ENCODE results near the gene CAGE1. TPM values are rescaled to one million over a fixed set of nuclear protein-coding genes. Genes with fewer than 3 reads are reported as not detected.

The CAGE1 gene
- polyA plus RNA-seq, 2 of the 4 experiments (the other 2 are of a cell fraction) = 0.09 to 0.12 TPM

DNA sequence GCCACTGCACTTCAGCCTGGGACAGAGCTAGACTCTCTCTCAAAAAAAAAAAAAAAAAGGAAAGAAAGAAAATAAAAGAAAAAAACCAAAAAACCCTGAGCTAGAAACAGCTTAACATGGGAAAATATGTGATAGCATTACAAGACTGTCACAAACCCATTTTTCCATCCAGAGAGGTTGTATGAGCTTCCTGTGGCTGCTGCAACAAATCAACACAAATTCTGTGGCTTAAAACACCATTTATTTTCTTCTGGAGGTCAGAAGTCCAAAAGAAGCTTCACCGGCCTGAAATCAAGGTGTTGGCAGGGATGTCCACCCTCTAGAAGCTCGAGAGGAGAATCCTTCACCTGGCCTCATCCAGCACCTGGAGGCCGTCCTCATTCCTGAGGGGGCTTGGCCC is 54.9 kb downstream of the CAGE1 start:
- no peak for ATAC-seq
- TF ChIP-seq EP300 (IDR thresholded peaks at IDR 0.05) = no peak
- TF ChIP-seq HOXA7 (CRISPR knock-in tag; IDR thresholded peaks at IDR 0.05) = no peak
- TF ChIP-seq, protein P1, sequence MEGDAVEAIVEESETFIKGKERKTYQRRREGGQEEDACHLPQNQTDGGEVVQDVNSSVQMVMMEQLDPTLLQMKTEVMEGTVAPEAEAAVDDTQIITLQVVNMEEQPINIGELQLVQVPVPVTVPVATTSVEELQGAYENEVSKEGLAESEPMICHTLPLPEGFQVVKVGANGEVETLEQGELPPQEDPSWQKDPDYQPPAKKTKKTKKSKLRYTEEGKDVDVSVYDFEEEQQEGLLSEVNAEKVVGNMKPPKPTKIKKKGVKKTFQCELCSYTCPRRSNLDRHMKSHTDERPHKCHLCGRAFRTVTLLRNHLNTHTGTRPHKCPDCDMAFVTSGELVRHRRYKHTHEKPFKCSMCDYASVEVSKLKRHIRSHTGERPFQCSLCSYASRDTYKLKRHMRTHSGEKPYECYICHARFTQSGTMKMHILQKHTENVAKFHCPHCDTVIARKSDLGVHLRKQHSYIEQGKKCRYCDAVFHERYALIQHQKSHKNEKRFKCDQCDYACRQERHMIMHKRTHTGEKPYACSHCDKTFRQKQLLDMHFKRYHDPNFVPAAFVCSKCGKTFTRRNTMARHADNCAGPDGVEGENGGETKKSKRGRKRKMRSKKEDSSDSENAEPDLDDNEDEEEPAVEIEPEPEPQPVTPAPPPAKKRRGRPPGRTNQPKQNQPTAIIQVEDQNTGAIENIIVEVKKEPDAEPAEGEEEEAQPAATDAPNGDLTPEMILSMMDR (IDR thresholded peaks at IDR 0.05) = no peak
- TF ChIP-seq ZFP36 (IDR thresholded peaks at IDR 0.05; ENCODE audit: borderline replicate concordance, partially characterized antibody) = no peak
- TF ChIP-seq HOXB13 (CRISPR knock-in tag; IDR thresholded peaks at IDR 0.05; ENCODE audit: low read depth) = no peak
- no peak for TF ChIP-seq RCOR1 (IDR thresholded peaks at IDR 0.05; ENCODE audit: low read depth, low read length)
- TF ChIP-seq KDM1A (IDR thresholded peaks at IDR 0.05; ENCODE audit: low read depth) = no peak
- TF ChIP-seq, protein P2, sequence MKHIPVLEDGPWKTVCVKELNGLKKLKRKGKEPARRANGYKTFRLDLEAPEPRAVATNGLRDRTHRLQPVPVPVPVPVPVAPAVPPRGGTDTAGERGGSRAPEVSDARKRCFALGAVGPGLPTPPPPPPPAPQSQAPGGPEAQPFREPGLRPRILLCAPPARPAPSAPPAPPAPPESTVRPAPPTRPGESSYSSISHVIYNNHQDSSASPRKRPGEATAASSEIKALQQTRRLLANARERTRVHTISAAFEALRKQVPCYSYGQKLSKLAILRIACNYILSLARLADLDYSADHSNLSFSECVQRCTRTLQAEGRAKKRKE (CRISPR knock-in tag; IDR thresholded peaks at IDR 0.05; ENCODE audit: low read depth) = no peak
- TF ChIP-seq, protein P3, sequence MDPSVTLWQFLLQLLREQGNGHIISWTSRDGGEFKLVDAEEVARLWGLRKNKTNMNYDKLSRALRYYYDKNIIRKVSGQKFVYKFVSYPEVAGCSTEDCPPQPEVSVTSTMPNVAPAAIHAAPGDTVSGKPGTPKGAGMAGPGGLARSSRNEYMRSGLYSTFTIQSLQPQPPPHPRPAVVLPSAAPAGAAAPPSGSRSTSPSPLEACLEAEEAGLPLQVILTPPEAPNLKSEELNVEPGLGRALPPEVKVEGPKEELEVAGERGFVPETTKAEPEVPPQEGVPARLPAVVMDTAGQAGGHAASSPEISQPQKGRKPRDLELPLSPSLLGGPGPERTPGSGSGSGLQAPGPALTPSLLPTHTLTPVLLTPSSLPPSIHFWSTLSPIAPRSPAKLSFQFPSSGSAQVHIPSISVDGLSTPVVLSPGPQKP (IDR thresholded peaks at IDR 0.05; ENCODE audit: low read depth, low read length) = no peak
- TF ChIP-seq ZC3H11A (IDR thresholded peaks at IDR 0.05) = no peak
- TF ChIP-seq, protein P4, sequence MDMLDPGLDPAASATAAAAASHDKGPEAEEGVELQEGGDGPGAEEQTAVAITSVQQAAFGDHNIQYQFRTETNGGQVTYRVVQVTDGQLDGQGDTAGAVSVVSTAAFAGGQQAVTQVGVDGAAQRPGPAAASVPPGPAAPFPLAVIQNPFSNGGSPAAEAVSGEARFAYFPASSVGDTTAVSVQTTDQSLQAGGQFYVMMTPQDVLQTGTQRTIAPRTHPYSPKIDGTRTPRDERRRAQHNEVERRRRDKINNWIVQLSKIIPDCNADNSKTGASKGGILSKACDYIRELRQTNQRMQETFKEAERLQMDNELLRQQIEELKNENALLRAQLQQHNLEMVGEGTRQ (IDR thresholded peaks at IDR 0.05) = no peak
- no peak for TF ChIP-seq RFX5 (IDR thresholded peaks at IDR 0.05)
- TF ChIP-seq, protein P5, sequence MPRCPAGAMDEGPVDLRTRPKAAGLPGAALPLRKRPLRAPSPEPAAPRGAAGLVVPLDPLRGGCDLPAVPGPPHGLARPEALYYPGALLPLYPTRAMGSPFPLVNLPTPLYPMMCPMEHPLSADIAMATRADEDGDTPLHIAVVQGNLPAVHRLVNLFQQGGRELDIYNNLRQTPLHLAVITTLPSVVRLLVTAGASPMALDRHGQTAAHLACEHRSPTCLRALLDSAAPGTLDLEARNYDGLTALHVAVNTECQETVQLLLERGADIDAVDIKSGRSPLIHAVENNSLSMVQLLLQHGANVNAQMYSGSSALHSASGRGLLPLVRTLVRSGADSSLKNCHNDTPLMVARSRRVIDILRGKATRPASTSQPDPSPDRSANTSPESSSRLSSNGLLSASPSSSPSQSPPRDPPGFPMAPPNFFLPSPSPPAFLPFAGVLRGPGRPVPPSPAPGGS (IDR thresholded peaks at IDR 0.05) = no peak
- TF ChIP-seq POLR2A (IDR thresholded peaks at IDR 0.05; ENCODE audit: low read length) = no peak
- no peak for TF ChIP-seq NPAS2 (CRISPR knock-in tag; IDR thresholded peaks at IDR 0.05; ENCODE audit: borderline replicate concordance)
- no peak for TF ChIP-seq TP53 (CRISPR knock-in tag; IDR thresholded peaks at IDR 0.05)
- no peak for TF ChIP-seq SREBF2 (IDR thresholded peaks at IDR 0.05)
- no peak for TF ChIP-seq JUN (IDR thresholded peaks at IDR 0.05)
- TF ChIP-seq NR3C1 (IDR thresholded peaks at IDR 0.05) = no peak
- TF ChIP-seq BHLHE40 (IDR thresholded peaks at IDR 0.05; ENCODE audit: low read depth, low read length) = no peak
- no peak overlapping the region for H3K27ac ChIP-seq
- ChIA-PET CTCF (interaction anchor here (1.8 kb wide), 1 partner anchor 10 kb away, joined by 5 read pairs; no protein-coding TSS in a partner anchor), POLR2A (interaction anchor here (0.6 kb wide), 1 partner anchor 22 kb away, joined by 3 read pairs; the partner anchor contains the start of gene SSR1)
- no peak overlapping the region for H3K4me3 ChIP-seq
- no peak overlapping the region for H3K4me2 ChIP-seq
- WGBS (ENCODE audit: missing lambda C conversion rate) = 53% methylated on average over 3 of the region's 3 CpGs
- DNase-seq (ENCODE audit: low read depth in 1 of 2, low spot score in 1 of 2) = no peak
- H3K4me1 ChIP-seq = no peaks in the 10 kb centered on the region
- no peaks in the 10 kb centered on the region for H3K9me3 ChIP-seq
- no peak for FAIRE-seq

DNA sequence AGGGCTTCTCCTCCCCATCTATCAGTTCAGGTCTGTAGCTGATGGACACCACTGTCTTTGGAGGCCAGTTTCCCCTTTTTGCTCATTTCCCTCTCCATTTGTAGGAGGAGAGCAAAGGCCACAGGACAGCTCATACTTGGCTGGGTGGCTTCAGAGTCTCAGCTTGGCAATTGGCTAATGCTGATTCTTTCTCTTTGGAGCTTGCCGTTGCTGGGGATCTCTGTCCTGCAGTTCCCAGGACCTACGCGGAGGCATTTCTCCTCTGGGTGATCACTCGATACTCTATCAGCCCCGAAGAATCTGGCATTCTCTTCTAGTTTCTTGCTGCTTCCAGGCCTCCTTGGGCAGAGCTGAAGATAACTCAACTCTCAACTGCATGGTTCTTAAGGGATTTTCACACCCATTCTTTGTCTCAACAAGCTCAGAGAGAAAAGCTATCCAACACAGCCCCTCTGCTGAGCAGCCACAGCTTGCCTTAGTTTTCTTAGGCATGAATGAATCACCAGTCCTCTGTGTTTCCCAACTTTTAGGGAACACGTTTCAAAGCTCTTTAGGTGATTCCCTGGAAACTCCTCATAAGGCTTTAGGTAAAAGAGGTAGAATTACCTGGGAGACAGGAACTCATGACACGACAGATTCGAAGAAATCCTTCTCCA is 57.3 kb downstream of the CAGE1 start:
- no peak for ATAC-seq
- no peaks in the 10 kb centered on the region for H3K4me1 ChIP-seq
- TF ChIP-seq ZFP36 (IDR thresholded peaks at IDR 0.05; ENCODE audit: borderline replicate concordance, partially characterized antibody) = no peak
- TF ChIP-seq JUN (IDR thresholded peaks at IDR 0.05) = no peak
- TF ChIP-seq SREBF2 (IDR thresholded peaks at IDR 0.05) = no peak
- DNase-seq (ENCODE audit: low read depth in 1 of 2, low spot score in 1 of 2) = no peak
- WGBS (ENCODE audit: missing lambda C conversion rate) = 73% methylated on average over 8 of the region's 8 CpGs
- ChIA-PET CTCF (interaction anchor here (0.7 kb wide), 1 partner anchor 16 kb away, joined by 4 read pairs; no protein-coding TSS in a partner anchor), POLR2A (no interaction called here)
- H3K4me2 ChIP-seq = no peak overlapping the region
- no peak overlapping the region for H3K4me3 ChIP-seq
- no peak overlapping the region for H3K27ac ChIP-seq
- no peaks in the 10 kb centered on the region for H3K9me3 ChIP-seq
- FAIRE-seq = no peak

Measured in A549 (cell line).